Stomach smooth muscle (tissue), 2 donors: ENCODE data around the gene TSPAN19.

Source experiments
- H3K27ac ChIP-seq: one replicate; pipeline ENCODE4 v1.7.0; 2013; ENCODE audit warnings: mild to moderate bottlenecking, low read length, inconsistent platforms
- H3K27me3 ChIP-seq, 2 donors: one replicate each; pipeline ENCODE4 v1.7.0; 2013; ENCODE audit warnings: low read length in 2 of 2; ENCODE audit not compliant: insufficient read depth in 2 of 2, control insufficient read depth in 1 of 2
- H3K36me3 ChIP-seq, 2 donors: one replicate each; pipeline ENCODE4 v1.7.0; 2013; ENCODE audit warnings: low read length in 2 of 2; ENCODE audit not compliant: control insufficient read depth in 2 of 2, insufficient read depth in 2 of 2
- H3K4me1 ChIP-seq: one replicate; pipeline ENCODE4 v1.7.0; 2013; ENCODE audit warnings: low read length; ENCODE audit not compliant: control insufficient read depth, insufficient read depth
- H3K4me3 ChIP-seq, 2 donors: one replicate each; pipeline ENCODE4 v1.7.0; 2013; ENCODE audit warnings: low read length in 2 of 2
- H3K9ac ChIP-seq, 2 donors: one replicate each; pipeline ENCODE4 v1.7.0; 2013; ENCODE audit warnings: low read length in 2 of 2, mild to moderate bottlenecking in 1 of 2
- H3K9me3 ChIP-seq, 2 donors: one replicate each; pipeline ENCODE4 v1.7.0; 2013; ENCODE audit warnings: low read length in 2 of 2; ENCODE audit not compliant: control insufficient read depth in 2 of 2
- donor health status: healthy.
- donor health status: Pancreatic carcinoma.

TSPAN19 gene

DNA sequence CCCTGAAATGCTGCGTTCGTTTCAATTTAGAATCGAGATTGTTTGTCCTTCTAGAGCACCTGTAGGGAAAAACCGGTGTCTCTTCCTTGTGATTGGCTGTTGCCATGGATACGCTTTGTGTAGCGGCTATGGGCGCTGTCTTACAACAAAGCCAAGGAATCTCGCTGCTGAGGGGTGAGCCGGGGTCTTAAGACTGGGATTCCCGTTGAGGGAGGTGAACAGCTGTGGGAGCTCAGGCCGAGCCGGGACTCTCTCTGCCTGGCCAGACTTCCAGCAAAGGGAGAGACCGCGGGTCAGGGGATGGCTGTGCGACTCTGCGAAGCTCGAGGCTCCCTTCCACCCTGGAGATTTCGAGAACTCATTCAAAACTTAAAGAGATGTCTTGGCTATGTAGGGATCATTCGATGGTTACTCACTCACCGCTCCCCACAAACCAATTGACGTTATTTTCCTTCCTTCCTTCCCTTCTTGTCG, at the start of gene TSPAN19, which contains the start of gene LRRIQ1:
TSS of gene TSPAN19 (minus strand) at position 44 of the 474 bp plus-strand sequence. CDS start 6,331 bp downstream, outside the sequence.
TSS of gene LRRIQ1 (plus strand) at position 118 of the 474 bp plus-strand sequence. CDS start 1,826 bp downstream, outside the sequence.
- Histone ChIP-seq H3K9ac (peak within 1 kb of the TSS; percentile 62 to 71), H3K9me3 (no peaks in the 10 kb centered on the region), H3K4me3 (peak within 1 kb of the TSS; percentile 81 to 84), H3K27me3 (no peaks in the 10 kb centered on the region), H3K27ac (no peak within 1 kb of the TSS), H3K4me1 (no peaks in the 10 kb centered on the region), H3K36me3 (no peaks in the 10 kb centered on the region)

DNA sequence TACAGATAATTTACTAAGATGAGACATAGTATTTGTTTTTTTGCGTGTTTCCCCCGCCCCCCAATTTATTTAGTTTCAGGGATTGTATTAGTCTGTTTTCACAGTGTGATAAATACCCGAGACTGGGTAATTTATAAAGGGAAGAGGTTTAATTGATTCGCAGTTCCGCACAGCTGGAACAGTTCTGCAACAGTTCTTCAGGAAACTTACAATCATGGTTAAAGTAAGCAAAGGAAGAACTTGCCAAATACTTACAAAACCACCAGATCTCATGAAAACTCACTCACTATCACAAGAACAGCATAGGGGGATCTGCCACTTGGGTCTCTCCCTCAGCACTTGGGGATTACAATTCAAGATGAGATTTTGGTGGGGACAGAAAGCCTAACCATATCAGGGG, 49.0 kb upstream of the TSPAN19 start:
- Histone ChIP-seq H3K9me3 (no peaks in the 10 kb centered on the region), H3K4me3 (no peak overlapping the region), H3K27me3 (no peaks in the 10 kb centered on the region), H3K9ac (no peak overlapping the region), H3K27ac (no peak overlapping the region), H3K4me1 (no peaks in the 10 kb centered on the region), H3K36me3 (no peaks in the 10 kb centered on the region)

DNA sequence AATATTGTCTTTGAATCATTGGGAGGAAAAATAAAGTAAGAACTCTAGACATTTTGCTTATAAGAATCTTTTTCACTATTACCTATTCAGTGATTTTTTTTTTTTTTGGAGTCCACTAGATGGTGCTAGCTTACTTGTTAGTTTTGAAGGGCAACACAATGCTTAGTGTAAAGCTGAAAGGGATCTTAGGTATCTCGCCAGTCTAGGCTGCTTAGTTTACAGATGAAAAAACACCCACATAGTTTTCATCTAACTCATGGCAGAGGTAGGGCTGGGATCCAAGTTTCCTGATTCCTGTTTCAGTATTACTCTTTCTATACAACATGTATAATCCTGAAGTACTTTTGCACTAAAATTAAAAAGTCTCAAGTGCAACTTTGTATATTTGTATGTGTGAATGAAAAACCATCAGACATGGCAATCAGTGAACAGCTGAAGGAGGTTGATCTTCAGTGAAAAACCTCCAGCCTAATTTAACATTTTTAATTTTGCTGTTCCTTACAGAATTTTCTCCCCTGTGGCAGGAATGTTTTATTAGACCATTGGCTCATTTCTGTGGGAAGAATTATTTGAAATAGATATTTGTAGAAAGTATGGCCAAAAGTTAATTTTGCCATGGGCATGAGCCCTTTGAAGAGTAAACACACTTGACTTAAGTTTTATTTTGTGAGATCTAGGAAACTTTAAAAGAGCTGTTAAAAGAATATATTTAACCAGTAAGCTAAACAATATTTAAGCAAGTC, 40.8 kb upstream of the TSPAN19 start:
- Histone ChIP-seq H3K4me3 (no peak overlapping the region), H3K9me3 (no peaks in the 10 kb centered on the region), H3K27me3 (no peaks in the 10 kb centered on the region), H3K4me1 (no peaks in the 10 kb centered on the region), H3K9ac (no peak overlapping the region), H3K36me3 (no peaks in the 10 kb centered on the region), H3K27ac (no peak overlapping the region)

DNA sequence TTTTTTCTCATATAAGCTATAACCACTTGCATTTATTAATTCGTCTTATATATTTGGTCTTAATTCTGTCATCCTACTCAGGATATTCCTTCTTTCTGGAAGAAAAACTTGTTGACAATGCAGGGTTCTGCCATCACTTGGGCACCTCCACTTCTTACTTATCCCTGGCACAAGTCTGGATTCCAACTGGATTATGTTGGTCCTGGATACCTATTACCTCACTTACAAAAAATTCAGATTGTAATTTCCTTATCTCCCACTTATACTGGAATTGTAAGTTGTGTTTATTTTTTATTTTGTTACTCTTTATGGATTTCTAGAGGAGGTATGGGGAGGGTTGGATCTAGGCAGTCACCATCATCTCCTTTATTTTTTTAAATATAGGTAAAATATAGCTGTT, 36.7 kb upstream of the TSPAN19 start:
- H3K4me1 ChIP-seq: no peaks in the 10 kb centered on the region
- H3K9me3 ChIP-seq: no peaks in the 10 kb centered on the region
- no peak overlapping the region for H3K9ac ChIP-seq
- H3K4me3 ChIP-seq: no peak overlapping the region
- no peak overlapping the region for H3K27ac ChIP-seq
- H3K27me3 ChIP-seq: no peaks in the 10 kb centered on the region
- no peaks in the 10 kb centered on the region for H3K36me3 ChIP-seq

DNA sequence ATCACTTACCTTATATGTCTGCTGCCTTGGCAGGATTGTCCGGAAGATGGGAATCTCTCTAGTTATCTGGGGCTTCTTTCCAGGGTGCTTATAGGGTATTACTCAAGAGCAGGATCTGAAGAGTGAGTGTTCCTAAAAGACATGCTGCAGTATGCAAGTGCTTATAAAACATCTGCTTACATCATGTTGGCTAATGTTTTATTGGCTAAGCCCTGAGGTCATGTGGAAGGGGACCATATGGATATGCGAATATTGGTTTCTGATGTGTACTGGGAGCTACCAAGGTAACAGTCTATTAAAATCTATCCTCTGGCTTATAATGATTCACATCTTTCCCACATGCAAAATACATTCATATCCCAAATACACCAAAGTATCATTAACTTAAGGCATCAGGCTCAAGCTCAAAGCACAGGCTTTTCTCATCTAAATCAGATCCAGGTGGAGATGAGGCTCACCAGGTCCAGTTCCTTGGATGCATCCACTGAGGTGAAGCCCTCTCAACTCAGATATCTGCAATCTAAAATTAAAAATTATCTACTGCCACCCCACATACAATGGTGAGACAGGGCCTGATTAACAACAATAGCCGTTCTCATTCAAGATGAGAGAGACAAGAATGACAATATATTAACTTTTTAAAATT, 29.9 kb upstream of the TSPAN19 start:
- H3K27ac ChIP-seq: no peak overlapping the region
- no peaks in the 10 kb centered on the region for H3K4me1 ChIP-seq
- H3K27me3 ChIP-seq: no peaks in the 10 kb centered on the region
- no peak overlapping the region for H3K9ac ChIP-seq
- no peaks in the 10 kb centered on the region for H3K9me3 ChIP-seq
- no peaks in the 10 kb centered on the region for H3K36me3 ChIP-seq
- H3K4me3 ChIP-seq: no peak overlapping the region

DNA sequence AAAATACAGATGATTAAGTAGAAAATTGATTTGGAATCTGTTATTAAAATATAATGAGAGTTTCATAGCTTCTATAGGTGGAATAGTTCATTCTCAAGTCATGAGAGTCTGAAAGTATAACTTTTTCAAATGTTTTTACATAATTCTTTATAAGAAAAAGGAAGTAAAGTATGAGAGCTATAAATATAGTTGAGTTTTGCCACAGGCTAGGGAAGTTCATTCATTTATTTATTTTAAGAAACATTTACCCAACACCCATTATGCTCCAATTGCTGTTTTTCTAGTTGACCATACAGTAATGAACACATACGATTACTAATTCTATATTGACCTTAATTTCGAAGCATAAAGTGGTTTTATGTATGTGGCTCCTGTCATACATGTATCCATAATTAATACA, 24.8 kb upstream of the TSPAN19 start:
- no peaks in the 10 kb centered on the region for H3K36me3 ChIP-seq
- no peak overlapping the region for H3K27ac ChIP-seq
- no peak overlapping the region for H3K9ac ChIP-seq
- H3K4me1 ChIP-seq: no peaks in the 10 kb centered on the region
- no peaks in the 10 kb centered on the region for H3K27me3 ChIP-seq
- H3K9me3 ChIP-seq: no peaks in the 10 kb centered on the region
- H3K4me3 ChIP-seq: no peak overlapping the region

DNA sequence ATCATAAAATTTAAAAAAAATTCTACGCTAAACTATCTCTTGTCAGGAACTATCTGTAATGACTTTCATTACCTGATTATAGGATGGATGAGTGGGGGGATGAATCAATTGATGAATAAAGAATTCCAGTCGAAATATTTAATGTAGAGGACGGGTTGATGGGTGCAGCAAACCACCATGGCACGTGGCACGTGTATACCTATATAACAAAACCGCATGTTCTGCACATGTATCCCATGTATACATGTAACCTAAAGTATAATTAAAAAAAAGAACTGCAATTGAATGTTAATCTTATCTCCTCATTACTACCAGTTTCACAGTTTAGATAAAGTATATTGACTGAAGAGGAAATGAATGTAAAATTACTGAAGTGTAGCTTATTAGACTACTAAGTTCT, 23.5 kb upstream of the TSPAN19 start:
- Histone ChIP-seq H3K27ac (no peak overlapping the region), H3K4me1 (no peaks in the 10 kb centered on the region), H3K9ac (no peak overlapping the region), H3K4me3 (no peak overlapping the region), H3K36me3 (no peaks in the 10 kb centered on the region), H3K9me3 (no peaks in the 10 kb centered on the region), H3K27me3 (no peaks in the 10 kb centered on the region)

DNA sequence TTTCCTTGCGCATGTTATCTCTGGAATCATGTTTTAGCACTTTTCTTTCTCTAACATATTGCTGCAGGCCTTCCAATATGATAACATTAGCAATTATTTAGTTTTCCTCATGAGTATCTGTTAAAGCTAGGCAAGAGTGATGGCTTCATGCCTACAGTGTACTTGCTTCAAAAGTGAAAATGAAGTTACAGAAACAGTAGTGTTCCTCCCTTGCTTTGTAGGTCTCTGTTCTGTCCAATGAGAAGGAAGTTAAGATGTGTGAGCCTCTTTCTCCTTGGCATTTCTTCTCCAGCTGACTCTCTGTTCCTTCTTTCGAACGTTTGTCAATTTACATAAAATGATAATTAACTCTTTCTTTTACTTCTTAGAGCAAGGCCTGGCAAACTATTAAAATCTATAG, 22.3 kb upstream of the TSPAN19 start:
- no peaks in the 10 kb centered on the region for H3K4me1 ChIP-seq
- H3K36me3 ChIP-seq: no peaks in the 10 kb centered on the region
- H3K9me3 ChIP-seq: no peaks in the 10 kb centered on the region
- no peak overlapping the region for H3K9ac ChIP-seq
- H3K27ac ChIP-seq: no peak overlapping the region
- H3K4me3 ChIP-seq: no peak overlapping the region
- no peaks in the 10 kb centered on the region for H3K27me3 ChIP-seq

DNA sequence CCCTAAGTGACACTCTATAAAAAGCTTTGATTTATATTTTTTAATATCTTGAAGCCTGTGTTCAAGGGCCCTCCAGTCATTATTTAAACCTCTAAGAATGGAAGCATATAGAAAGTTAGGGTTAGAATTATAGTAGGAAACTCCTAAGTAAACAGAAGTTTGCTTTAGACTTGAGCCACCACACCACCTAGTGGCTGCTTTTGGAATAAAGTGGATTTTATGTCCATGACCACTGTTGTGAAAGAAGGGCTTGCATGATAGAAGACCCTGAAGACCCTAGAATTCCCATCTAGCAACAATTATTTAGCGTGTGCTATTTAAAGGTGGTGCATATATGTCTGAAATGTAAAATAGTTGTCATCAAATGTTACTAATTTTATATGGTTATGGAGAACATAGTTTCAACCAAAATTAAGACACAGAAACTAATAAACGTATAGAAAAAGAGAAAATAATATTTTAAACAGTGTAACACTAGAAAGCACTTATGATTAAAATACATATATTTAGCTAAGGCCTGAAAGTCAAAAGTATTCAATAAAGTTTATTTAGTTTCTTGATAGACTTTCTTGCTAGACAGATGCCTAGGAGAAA, 21.4 kb upstream of the TSPAN19 start:
- H3K9ac ChIP-seq: no peak overlapping the region
- H3K36me3 ChIP-seq: no peaks in the 10 kb centered on the region
- H3K9me3 ChIP-seq: no peaks in the 10 kb centered on the region
- H3K27me3 ChIP-seq: no peaks in the 10 kb centered on the region
- no peaks in the 10 kb centered on the region for H3K4me1 ChIP-seq
- no peak overlapping the region for H3K27ac ChIP-seq
- H3K4me3 ChIP-seq: no peak overlapping the region

DNA sequence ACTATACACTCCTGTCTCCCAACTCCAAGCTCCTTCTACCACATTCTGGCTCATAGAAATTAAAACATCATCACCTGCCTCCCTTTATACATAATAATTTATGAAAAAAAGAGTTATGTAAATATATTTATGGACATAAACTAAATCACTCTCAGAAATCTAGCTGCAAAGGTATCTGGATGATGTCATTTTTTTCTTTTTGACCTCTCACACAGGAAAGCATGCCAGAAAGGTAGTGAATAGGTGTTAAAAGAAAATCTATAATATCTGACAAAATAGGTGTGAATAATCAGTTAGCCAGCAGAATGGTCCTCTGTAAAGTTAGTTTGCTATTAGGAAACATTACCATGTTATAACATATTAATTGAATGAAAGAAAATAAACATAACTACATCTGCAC, 7.8 kb upstream of the TSPAN19 start:
- Histone ChIP-seq H3K9ac (no peak overlapping the region), H3K36me3 (no peaks in the 10 kb centered on the region), H3K4me1 (no peaks in the 10 kb centered on the region), H3K4me3 (no peak overlapping the region), H3K9me3 (no peaks in the 10 kb centered on the region), H3K27me3 (no peaks in the 10 kb centered on the region), H3K27ac (no peak overlapping the region)

DNA sequence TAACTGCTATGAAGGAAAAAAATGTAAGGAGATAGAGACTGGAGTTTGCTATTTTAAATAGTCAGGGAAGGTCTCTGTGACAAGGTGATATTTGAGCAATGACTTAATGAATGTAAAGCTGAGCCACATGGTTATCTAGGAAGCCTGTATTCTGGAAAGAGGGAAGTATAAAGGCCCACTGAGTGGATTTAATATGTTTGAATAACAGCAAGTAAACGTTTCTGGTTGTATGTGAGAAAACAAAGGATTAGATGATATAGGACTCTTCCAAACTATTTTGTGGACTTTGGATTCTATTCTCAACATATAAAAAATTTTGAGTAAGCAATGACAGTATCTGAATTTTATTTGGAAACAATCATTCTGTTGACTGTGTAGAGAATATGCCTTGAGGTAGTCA, 5.3 kb upstream of the TSPAN19 start:
- no peaks in the 10 kb centered on the region for H3K9me3 ChIP-seq
- H3K27ac ChIP-seq: no peak overlapping the region

More for the DNA sequence above, 5.3 kb upstream of the TSPAN19 start:
- Histone ChIP-seq H3K4me1 (no peaks in the 10 kb centered on the region), H3K27me3 (no peaks in the 10 kb centered on the region), H3K9ac (no peak overlapping the region), H3K4me3 (no peak overlapping the region), H3K36me3 (no peaks in the 10 kb centered on the region)
